Esophagus muscularis mucosa (tissue), 4 donors: ENCODE measurements around the gene DNAJC19. TPM values are rescaled to one million over a fixed set of nuclear protein-coding genes. Genes with fewer than 3 reads are reported as not detected.
"Not testable (repeated sequence)": the region's sequence is repeated elsewhere in the genome, so short reads cannot be mapped to it uniquely, and the experiment has no call there.

Experiments
- DNase-seq: peaks from one replicate; pipeline ENCODE4 v3.0.0-alpha.2; 2017; ENCODE audit errors: extremely low spot score
- H3K27ac ChIP-seq, 4 donors: fragments of 200-600 bp; sonication (generic); replicated peaks in 1 of 4; 1 replicate in 3 of 4; 2 replicates in 1 of 4; pipeline ENCODE4 v1.5.1; 2016 to 2019; ENCODE audit warnings: mild to moderate bottlenecking in 1 of 4
- H3K27me3 ChIP-seq, 4 donors: fragments of 200-600 bp; sonication (generic); one replicate each; pipeline versions ENCODE4 v1.5.1 to v1.6.0; 2016 to 2019
- H3K36me3 ChIP-seq, 4 donors: fragments of 200-600 bp; sonication (generic); one replicate each; pipeline ENCODE4 v1.5.1; 2016 to 2019
- H3K4me1 ChIP-seq, 4 donors: fragments of 200-600 bp; sonication (generic); one replicate each; pipeline ENCODE4 v1.5.1; 2016 to 2019
- H3K4me3 ChIP-seq, 4 donors: fragments of 200-600 bp; sonication (generic); 1 replicate in 2 of 4; 2 replicates in 2 of 4; pipeline ENCODE4 v1.5.1; 2016 to 2019; ENCODE audit warnings: mild to moderate bottlenecking in 4 of 4, moderate library complexity in 1 of 4
- H3K9me3 ChIP-seq, 4 donors: fragments of 200-600 bp; sonication (generic); 1 replicate in 3 of 4; 2 replicates in 1 of 4; pipeline ENCODE4 v1.5.1; 2016 to 2019
- CTCF ChIP-seq, 3 experiments: fragments of 200-600 bp in 2 of 3; fragments of 450-650 bp in 1 of 3; sonication (generic) in 2 of 3; IDR thresholded peaks; one replicate each; pipeline ENCODE4 v1.5.1; 2017 to 2019; ENCODE audit warnings: antibody characterized with exemption in 3 of 3, mild to moderate bottlenecking in 2 of 3, moderate library complexity in 1 of 3
- EP300 ChIP-seq: sonication (generic); formaldehyde crosslinking; IDR thresholded peaks from one replicate; pipeline ENCODE4 v1.6.1; 2017; ENCODE audit warnings: antibody characterized with exemption
- POLR2A ChIP-seq: fragments of 450-650 bp; IDR thresholded peaks from one replicate; pipeline ENCODE4 v1.6.1; 2017; ENCODE audit warnings: antibody characterized with exemption, moderate library complexity, mild to moderate bottlenecking, low read depth
- POLR2AphosphoS5 ChIP-seq, 2 donors: sonication (generic); formaldehyde crosslinking; IDR thresholded peaks; one replicate each; pipeline ENCODE4 v1.6.1; 2017; ENCODE audit warnings: antibody characterized with exemption in 2 of 2
- WGBS: methylation state at CpG from one replicate; pipeline ENCODE4 v1.1.5; 2018; 5-methylcytosine and 5-hydroxymethylcytosine counted together
- intact Hi-C: fragments of 100-400 bp; cut with DNase I; formaldehyde crosslinking; loops from one replicate; pipeline ENCODE4 v1.15.1; 2023
- total RNA-seq, 4 donors: library from RNA; depleted of rRNA; stranded (reverse); fragments of >200 nt; gene quantifications; one replicate each; pipeline versions ENCODE4 v1.1.0 to v1.2.1, GENCODE V29; 2016

Gene DNAJC19
- total RNA-seq, 4 donors from 2014 or later = 28.4 to 65.6 (median 39.1) TPM

GRCh38 chr3:181008796-181009195 lies 19.3 kb upstream of the DNAJC19 start:
- TF ChIP-seq POLR2A (no peak), CTCF (IDR thresholded peaks at IDR 0.05) (no peak), POLR2AphosphoS5 (IDR thresholded peaks at IDR 0.05) (no peak), EP300 (no peak)
- Histone ChIP-seq H3K4me3 (no peak overlapping the region), H3K9me3 (no peaks in the 10 kb centered on the region), H3K4me1 (no peaks in the 10 kb centered on the region), H3K27me3 (no peaks in the 10 kb centered on the region), H3K27ac (no peak overlapping the region), H3K36me3 (no peaks in the 10 kb centered on the region)
- no peak for DNase-seq
- 58% methylated on average over 1 of the region's 1 CpG for WGBS
- intact Hi-C loops = no loop called here

GRCh38 chr3:181007262-181007661 lies 17.7 kb upstream of the DNAJC19 start:
- no peaks in the 10 kb centered on the region for H3K36me3 ChIP-seq
- intact Hi-C loops = no loop called here
- DNase-seq = no peak

DNA sequence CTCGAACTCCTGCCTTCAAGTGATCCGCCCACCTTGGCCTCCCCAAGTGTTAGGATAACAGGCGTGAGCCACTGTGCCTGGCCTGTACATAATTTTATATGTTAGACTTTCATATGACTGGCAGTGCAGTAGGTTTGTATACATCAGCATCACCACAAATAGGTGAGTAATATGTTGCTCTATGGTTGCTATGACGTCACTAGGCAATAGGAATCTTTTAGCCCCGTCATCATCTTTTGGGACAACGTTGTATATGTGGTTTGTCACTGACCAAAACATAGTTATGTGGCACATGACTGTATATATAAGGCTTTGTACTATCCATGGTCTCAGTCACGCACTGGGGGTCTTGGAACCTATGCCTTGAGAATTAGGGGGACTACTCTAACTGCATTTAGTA lies 17.0 kb upstream of the DNAJC19 start:
- intact Hi-C loops = no loop called here
- no peaks in the 10 kb centered on the region for H3K36me3 ChIP-seq
- no peaks in the 10 kb centered on the region for H3K4me1 ChIP-seq
- WGBS = 81% methylated on average over 7 of the region's 7 CpGs
- H3K9me3 ChIP-seq = peaks cover 0 to 10% (median 0%) of the 10 kb centered on the region in 4 donors
- TF ChIP-seq POLR2A (no peak), EP300 (no peak), CTCF (IDR thresholded peaks at IDR 0.05) (no peak), POLR2AphosphoS5 (IDR thresholded peaks at IDR 0.05) (no peak)
- DNase-seq = no peak
- no peaks in the 10 kb centered on the region for H3K27me3 ChIP-seq
- H3K27ac ChIP-seq = no peak overlapping the region
- no peak overlapping the region for H3K4me3 ChIP-seq

More at GRCh38 chr3:181007262-181007661, 17.7 kb upstream of the DNAJC19 start:
- Histone ChIP-seq H3K27me3 (no peaks in the 10 kb centered on the region), H3K27ac (no peak overlapping the region), H3K4me3 (no peak overlapping the region), H3K9me3 (peaks cover 0 to 4% (median 0%) of the 10 kb centered on the region in 4 donors), H3K4me1 (no peaks in the 10 kb centered on the region)
- TF ChIP-seq EP300 (no peak), POLR2AphosphoS5 (IDR thresholded peaks at IDR 0.05) (no peak), POLR2A (no peak), CTCF (IDR thresholded peaks at IDR 0.05) (no peak)
- 100% methylated on average over 3 of the region's 3 CpGs for WGBS

GRCh38 chr3:181003469-181003868 lies 13.9 kb upstream of the DNAJC19 start:
- DNase-seq, H3K4me3 ChIP-seq, H3K4me1 ChIP-seq, H3K36me3 ChIP-seq, intact Hi-C loops, H3K27ac ChIP-seq, H3K27me3 ChIP-seq: not testable (repeated sequence)
- 55% methylated on average over 2 of the region's 2 CpGs for WGBS
- peaks cover 0 to 12% (median 9%) of the 10 kb centered on the region in 4 donors for H3K9me3 ChIP-seq

DNA sequence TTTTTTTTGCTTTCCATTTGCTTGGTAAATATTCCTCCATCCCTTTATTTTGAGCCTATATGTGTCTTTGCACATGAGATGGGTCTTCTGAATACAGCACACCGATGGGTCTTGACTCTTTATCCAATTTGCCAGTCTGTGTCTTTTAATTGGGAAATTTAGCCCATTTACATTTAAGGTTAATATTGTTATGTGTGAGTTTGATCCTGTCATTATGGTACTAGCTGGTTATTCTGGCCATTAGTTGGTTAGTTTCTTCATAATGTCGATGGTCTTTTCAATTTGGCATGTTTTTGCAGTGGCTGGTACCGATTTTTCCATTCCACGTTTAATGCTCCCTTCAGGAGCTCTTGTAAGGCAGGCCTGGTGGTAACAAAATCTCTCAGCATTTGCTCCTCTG lies 12.8 kb upstream of the DNAJC19 start:
- DNase-seq, H3K4me3 ChIP-seq, intact Hi-C loops, H3K4me1 ChIP-seq, H3K27ac ChIP-seq, H3K27me3 ChIP-seq, H3K36me3 ChIP-seq: not testable (repeated sequence)
- WGBS = 87% methylated on average over 4 of the region's 4 CpGs
- H3K9me3 ChIP-seq = peaks cover 0 to 12% (median 9%) of the 10 kb centered on the region in 4 donors

DNA sequence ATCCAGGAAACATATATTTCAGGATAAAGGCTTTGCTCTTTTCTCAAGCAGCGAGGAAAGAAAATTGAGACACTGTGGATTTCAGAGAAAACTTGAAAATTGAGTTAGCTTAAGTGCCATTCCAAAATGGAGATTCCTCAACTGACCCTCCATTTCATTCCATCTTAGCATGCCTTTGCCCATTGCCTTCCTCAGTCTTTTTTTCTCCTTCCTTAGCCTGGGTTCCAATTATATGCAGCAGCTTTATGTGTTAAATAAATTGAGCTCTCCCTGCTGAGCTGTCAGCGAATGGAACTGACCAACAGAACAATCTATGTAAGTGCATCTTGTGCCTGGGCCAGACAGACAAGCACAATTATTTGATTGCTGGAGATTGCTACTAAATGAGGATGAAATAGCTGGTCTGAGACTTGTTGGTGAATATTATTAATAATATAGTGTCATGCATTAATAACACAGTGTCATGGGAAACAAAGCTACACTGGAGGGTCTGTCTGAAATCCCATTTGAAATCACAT lies 6.9 kb upstream of the DNAJC19 start:
- 83% methylated on average over 2 of the region's 2 CpGs for WGBS
- Histone ChIP-seq H3K4me3 (no peak overlapping the region), H3K9me3 (peaks cover 0 to 12% (median 4%) of the 10 kb centered on the region in 4 donors), H3K27me3 (no peaks in the 10 kb centered on the region), H3K27ac (no peak overlapping the region), H3K36me3 (no peaks in the 10 kb centered on the region), H3K4me1 (no peaks in the 10 kb centered on the region)
- intact Hi-C loops = no loop called here
- no peak for TF ChIP-seq CTCF (IDR thresholded peaks at IDR 0.05)
- no peak for TF ChIP-seq POLR2AphosphoS5 (IDR thresholded peaks at IDR 0.05)
- no peak for TF ChIP-seq POLR2A
- no peak for TF ChIP-seq EP300
- DNase-seq = no peak
